Gastroesophageal sphincter (tissue), 3 donors: ENCODE results near the gene GPHN.

Experiments used
- EP300 ChIP-seq: sonication (generic); formaldehyde crosslinking; IDR thresholded peaks from one replicate; pipeline ENCODE4 v1.6.1; 2017; ENCODE audit warnings: antibody characterized with exemption, mild to moderate bottlenecking
- POLR2A ChIP-seq, 2 donors: fragments of 450-650 bp; IDR thresholded peaks; one replicate each; pipeline ENCODE4 v1.6.1; 2017; ENCODE audit warnings: antibody characterized with exemption in 2 of 2, mild to moderate bottlenecking in 2 of 2, moderate library complexity in 1 of 2
- TF ChIP-seq, protein P1 (sequence below), 4 experiments: fragments of 200-600 bp in 2 of 4; fragments of 450-650 bp in 2 of 4; sonication (generic) in 1 of 4; IDR thresholded peaks; one replicate each; pipeline ENCODE4 v1.5.1; 2017 to 2019; ENCODE audit warnings: antibody characterized with exemption in 4 of 4, mild to moderate bottlenecking in 2 of 4, moderate library complexity in 2 of 4

DNA sequence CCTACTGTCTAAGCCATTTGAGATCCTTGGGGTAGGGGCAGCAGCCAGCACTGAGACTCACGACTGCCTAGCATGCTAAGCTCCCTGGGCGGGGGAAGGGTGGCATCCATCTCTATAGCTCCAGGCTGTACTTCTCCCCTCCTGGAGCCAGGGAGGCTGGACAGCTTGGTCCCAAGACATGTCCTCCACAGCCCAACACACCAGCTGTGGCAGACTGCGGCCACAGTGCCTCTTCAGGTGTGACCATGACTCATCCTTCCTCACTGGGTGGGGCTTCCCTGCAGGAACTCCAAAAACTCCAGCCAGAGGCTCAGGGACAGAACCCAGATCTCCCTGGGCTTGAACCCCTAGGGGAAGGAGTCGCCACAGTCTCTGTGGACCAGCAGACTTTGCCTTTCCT lies 193.9 kb downstream of the GPHN start:
- TF ChIP-seq, protein P1, sequence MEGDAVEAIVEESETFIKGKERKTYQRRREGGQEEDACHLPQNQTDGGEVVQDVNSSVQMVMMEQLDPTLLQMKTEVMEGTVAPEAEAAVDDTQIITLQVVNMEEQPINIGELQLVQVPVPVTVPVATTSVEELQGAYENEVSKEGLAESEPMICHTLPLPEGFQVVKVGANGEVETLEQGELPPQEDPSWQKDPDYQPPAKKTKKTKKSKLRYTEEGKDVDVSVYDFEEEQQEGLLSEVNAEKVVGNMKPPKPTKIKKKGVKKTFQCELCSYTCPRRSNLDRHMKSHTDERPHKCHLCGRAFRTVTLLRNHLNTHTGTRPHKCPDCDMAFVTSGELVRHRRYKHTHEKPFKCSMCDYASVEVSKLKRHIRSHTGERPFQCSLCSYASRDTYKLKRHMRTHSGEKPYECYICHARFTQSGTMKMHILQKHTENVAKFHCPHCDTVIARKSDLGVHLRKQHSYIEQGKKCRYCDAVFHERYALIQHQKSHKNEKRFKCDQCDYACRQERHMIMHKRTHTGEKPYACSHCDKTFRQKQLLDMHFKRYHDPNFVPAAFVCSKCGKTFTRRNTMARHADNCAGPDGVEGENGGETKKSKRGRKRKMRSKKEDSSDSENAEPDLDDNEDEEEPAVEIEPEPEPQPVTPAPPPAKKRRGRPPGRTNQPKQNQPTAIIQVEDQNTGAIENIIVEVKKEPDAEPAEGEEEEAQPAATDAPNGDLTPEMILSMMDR (IDR thresholded peaks at IDR 0.05): no peak
- TF ChIP-seq POLR2A (IDR thresholded peaks at IDR 0.05): no peak
- no peak for TF ChIP-seq EP300
